Fibroblast of villous mesenchyme (primary cell): ENCODE results near the gene KDM8. TPM values are rescaled to one million over a fixed set of nuclear protein-coding genes. Genes with fewer than 3 reads are reported as not detected.
A peak's percentile ranks its signal among the peaks of the same experiment; 100 is the strongest.

Experiments
- DNase-seq: peaks from one replicate; pipeline ENCODE4 v3.0.0-alpha.2; 2010; ENCODE audit warnings: low read depth
- H3K4me3 ChIP-seq: 2 replicates; pipeline ENCODE4 v1.5.1; 2011; ENCODE audit warnings: low read depth, mild to moderate bottlenecking, low read length
- CTCF ChIP-seq: IDR thresholded peaks from 2 replicates; pipeline ENCODE4 v1.5.1; 2012; ENCODE audit warnings: low read depth, mild to moderate bottlenecking, low read length; ENCODE audit not compliant: insufficient read depth
- total RNA-seq: library from RNA; depleted of rRNA; stranded (reverse); fragments of >200 nt; gene quantifications from 2 replicates; pipeline ENCODE4 v1.2.3, GENCODE V29; 2012

KDM8 gene
- total RNA-seq, 1 donor, result 3.9 TPM

- no peak overlapping the region for H3K4me3 ChIP-seq
- no peak for TF ChIP-seq CTCF
- no peak for DNase-seq
Observed at GRCh38 chr16:27189335-27189972, 13.9 kb upstream of the KDM8 start.

- DNase-seq, result no peak
- no peak overlapping the region for H3K4me3 ChIP-seq
- no peak for TF ChIP-seq CTCF
Observed at GRCh38 chr16:27190316-27190871, 12.9 kb upstream of the KDM8 start.

GRCh38 chr16:27191352-27191924 lies 11.9 kb upstream of the KDM8 start:
- no peak for TF ChIP-seq CTCF

GRCh38 chr16:27193300-27193990 lies 9.9 kb upstream of the KDM8 start:
- peak; percentile 24 for TF ChIP-seq CTCF
- no peak for DNase-seq
- H3K4me3 ChIP-seq, result no peak overlapping the region

More at GRCh38 chr16:27191352-27191924, 11.9 kb upstream of the KDM8 start:
- no peak overlapping the region for H3K4me3 ChIP-seq
- no peak for DNase-seq

GRCh38 chr16:27195076-27195741 lies 8.1 kb upstream of the KDM8 start:
- no peak for TF ChIP-seq CTCF
- no peak overlapping the region for H3K4me3 ChIP-seq
- no peak for DNase-seq

GRCh38 chr16:27195941-27196595 lies 7.3 kb upstream of the KDM8 start:
- no peak overlapping the region for H3K4me3 ChIP-seq
- no peak for TF ChIP-seq CTCF
- no peak for DNase-seq
